SK-N-SH (cell line): ENCODE results near the gene MBD6. TPM values are rescaled to one million over a fixed set of nuclear protein-coding genes. Genes with fewer than 3 reads are reported as not detected.
A peak's percentile ranks its signal among the peaks of the same experiment; 100 is the strongest.

Source experiments
- CTCF ChIA-PET: fragments of 300-600, 350-600 bp; formaldehyde crosslinking; extraction: SDS; loops from one replicate; lab custom pipeline; 2021; lab: Yijun Ruan, JAX
- POLR2A ChIA-PET: fragments of 350-600 bp; sonication (Branson Sonifier 250); formaldehyde crosslinking; extraction: SDS; loops from one replicate; lab custom pipeline; 2020; ENCODE audit warnings: antibody characterized with exemption, inconsistent platforms; lab: Yijun Ruan, JAX
- DNase-seq: peaks from one replicate; pipeline ENCODE4 v3.0.0; 2012
- H2AFZ ChIP-seq: fragments of 200-600 bp; sonication (generic); 2 replicates; pipeline ENCODE4 v1.8.1; 2016; ENCODE audit warnings: antibody characterized with exemption, mild to moderate bottlenecking, low read depth
- H3F3A ChIP-seq: fragments of 200-600 bp; sonication (generic); replicated peaks from 2 replicates; pipeline ENCODE3; 2016; ENCODE audit warnings: antibody characterized with exemption, mild to moderate bottlenecking; ENCODE audit not compliant: insufficient read depth
- H3K27ac ChIP-seq, 2 experiments: fragments of 200-500 bp in 1 of 2; fragments of 200-600 bp in 1 of 2; sonication (Bioruptor generic) in 1 of 2; sonication (generic), shearing (Covaris generic) in 1 of 2; 2 replicates each; pipeline versions ENCODE4 v1.5.1 to v1.6.1; 2014 to 2016; ENCODE audit warnings: low read depth in 2 of 2, inconsistent platforms in 1 of 2, low read length in 1 of 2, mild to moderate bottlenecking in 1 of 2, mixed read lengths in 1 of 2
- H3K27me3 ChIP-seq: fragments of 200-600 bp; sonication (generic), shearing (Covaris generic); 2 replicates; pipeline ENCODE4 v1.6.1; 2016; ENCODE audit warnings: mixed run types; ENCODE audit not compliant: insufficient read depth
- H3K36me3 ChIP-seq, 2 experiments: fragments of 200-500 bp in 1 of 2; fragments of 200-600 bp in 1 of 2; sonication (Bioruptor generic) in 1 of 2; sonication (generic) in 1 of 2; replicated peaks in 1 of 2; 2 replicates each; pipeline versions ENCODE3 to v1.5.1; 2014 to 2016; ENCODE audit warnings: low read length in 1 of 2, mild to moderate bottlenecking in 1 of 2; ENCODE audit not compliant: insufficient read depth in 2 of 2, control insufficient read depth in 1 of 2
- H3K4me1 ChIP-seq, 2 experiments: fragments of 200-500 bp in 1 of 2; fragments of 200-600 bp in 1 of 2; sonication (Bioruptor generic) in 1 of 2; sonication (generic), shearing (Covaris generic) in 1 of 2; 2 replicates each; pipeline versions ENCODE4 v1.5.1 to v1.6.1; 2014 to 2016; ENCODE audit warnings: low read depth in 1 of 2, low read length in 1 of 2, mixed run types in 1 of 2; ENCODE audit not compliant: insufficient read depth in 2 of 2, control insufficient read depth in 1 of 2
- H3K4me2 ChIP-seq: fragments of 200-600 bp; sonication (generic), shearing (Covaris generic); 2 replicates; pipeline ENCODE4 v1.6.1; 2017; ENCODE audit warnings: mixed run types
- H3K4me3 ChIP-seq, 2 experiments: fragments of 200-500 bp in 1 of 2; fragments of 200-600 bp in 1 of 2; sonication (Bioruptor generic) in 1 of 2; sonication (generic), shearing (Covaris generic) in 1 of 2; 2 replicates each; pipeline versions ENCODE4 v1.5.1 to v1.8.1; 2014 to 2016; ENCODE audit warnings: low read depth in 2 of 2, inconsistent platforms in 1 of 2, low read length in 1 of 2, mild to moderate bottlenecking in 1 of 2, mixed read lengths in 1 of 2, moderate library complexity in 1 of 2
- H3K79me2 ChIP-seq: fragments of 200-600 bp; sonication (generic); 2 replicates; pipeline ENCODE4 v1.8.1; 2017; ENCODE audit warnings: mild to moderate bottlenecking; ENCODE audit not compliant: insufficient read depth
- H3K9ac ChIP-seq: fragments of 200-600 bp; sonication (generic); 2 replicates; pipeline ENCODE4 v1.6.1; 2017; ENCODE audit warnings: mixed run types
- H3K9me2 ChIP-seq: fragments of 200-600 bp; sonication (generic); 2 replicates; pipeline ENCODE4 v1.6.1; 2017; ENCODE audit warnings: mixed run types
- H3K9me3 ChIP-seq: fragments of 200-600 bp; sonication (generic); 2 replicates; pipeline ENCODE4 v1.6.1; 2017; ENCODE audit warnings: mixed run types, mild to moderate bottlenecking, moderate library complexity
- H4K20me1 ChIP-seq: fragments of 200-600 bp; sonication (generic); 2 replicates; pipeline ENCODE4 v1.6.1; 2017; ENCODE audit warnings: mild to moderate bottlenecking, mixed run types; ENCODE audit not compliant: insufficient read depth
- EP300 ChIP-seq, 2 experiments: IDR thresholded peaks; 2 replicates each; pipeline versions ENCODE4 v1.4.0 to v1.6.1; 2012; ENCODE audit warnings: borderline replicate concordance in 1 of 2, low read depth in 1 of 2, low read length in 1 of 2
- EZH2phosphoT487 ChIP-seq: fragments of 200-600 bp; sonication (generic); IDR thresholded peaks from 2 replicates; pipeline ENCODE4 v1.6.1; 2017; ENCODE audit warnings: low read depth, mixed run types, mild to moderate bottlenecking, antibody characterized with exemption, moderate library complexity, borderline replicate concordance
- FOXJ3 ChIP-seq: sonication (generic); formaldehyde crosslinking; IDR thresholded peaks from 2 replicates; pipeline ENCODE4 v1.5.1; 2020; ENCODE audit warnings: mild to moderate bottlenecking, missing genetic modification reagents
- GABPA ChIP-seq: IDR thresholded peaks from 2 replicates; pipeline ENCODE4 v1.4.0; 2012; ENCODE audit warnings: low read depth, mild to moderate bottlenecking
- GATA2 ChIP-seq: sonication (generic); formaldehyde crosslinking; IDR thresholded peaks from 2 replicates; pipeline ENCODE4 v1.5.0; 2020; ENCODE audit warnings: mild to moderate bottlenecking, missing genetic modification reagents
- MXI1 ChIP-seq: IDR thresholded peaks from 2 replicates; pipeline ENCODE4 v1.6.1; 2012; ENCODE audit warnings: mild to moderate bottlenecking, low read depth, low read length, improper control_type of control experiment
- NFIC ChIP-seq: IDR thresholded peaks from 2 replicates; pipeline ENCODE4 v1.4.0; 2012; ENCODE audit warnings: borderline replicate concordance
- POLR2AphosphoS5 ChIP-seq: IDR thresholded peaks from 2 replicates; pipeline ENCODE4 v1.6.1; 2012; ENCODE audit warnings: low read depth, low read length
- RCOR1 ChIP-seq: fragments of 150-350 bp; IDR thresholded peaks from 2 replicates; pipeline ENCODE4 v1.6.1; 2017; ENCODE audit warnings: antibody characterized with exemption, low read length
- RFX5 ChIP-seq: IDR thresholded peaks from 2 replicates; pipeline ENCODE4 v1.6.1; 2012; ENCODE audit warnings: mild to moderate bottlenecking, improper control_type of control experiment, low read length
- RXRA ChIP-seq: IDR thresholded peaks from 2 replicates; pipeline ENCODE4 v1.4.0; 2012; ENCODE audit warnings: low read depth, mild to moderate bottlenecking, borderline replicate concordance
- TCF12 ChIP-seq: IDR thresholded peaks from 2 replicates; pipeline ENCODE4 v1.4.0; 2012
- TEAD4 ChIP-seq: IDR thresholded peaks from 2 replicates; pipeline ENCODE4 v1.4.0; 2012; ENCODE audit warnings: mild to moderate bottlenecking, borderline replicate concordance; ENCODE audit not compliant: insufficient read depth
- WGBS: methylation state at CpG from one replicate; pipeline ENCODE4 v1.1.6; 2017; ENCODE audit warnings: low lambda C conversion rate; 5-methylcytosine and 5-hydroxymethylcytosine counted together
- polyA plus RNA-seq, 3 experiments: library from polyadenylated mRNA; depleted of rRNA; stranded (reverse); fragments of >200 nt; gene quantifications; 2 replicates each; pipeline ENCODE4 v1.2.3, GENCODE V29; 2012
- TF ChIP-seq, protein P1 (sequence below): IDR thresholded peaks from 2 replicates; pipeline ENCODE4 v1.4.0; 2012; ENCODE audit warnings: low read depth, borderline replicate concordance
- TF ChIP-seq, protein P2 (sequence below): fragments of 200-600 bp; sonication (generic); IDR thresholded peaks from 2 replicates; pipeline ENCODE4 v1.6.1; 2017; ENCODE audit warnings: antibody characterized with exemption, mild to moderate bottlenecking, moderate library complexity
- TF ChIP-seq, protein P3 (sequence below): fragments of 150-350 bp; IDR thresholded peaks from 2 replicates; pipeline ENCODE4 v1.6.1; 2016; ENCODE audit warnings: mild to moderate bottlenecking, low read depth, low read length
- TF ChIP-seq, protein P4 (sequence below): IDR thresholded peaks from 2 replicates; pipeline ENCODE4 v1.4.0; 2012; ENCODE audit warnings: low read depth
- TF ChIP-seq, protein P5 (sequence below): IDR thresholded peaks from 2 replicates; pipeline ENCODE4; 2012

The MBD6 gene
- polyA plus RNA-seq, 1 of the 3 experiments (the other 2 are of a cell fraction), result 8.6 TPM

DNA sequence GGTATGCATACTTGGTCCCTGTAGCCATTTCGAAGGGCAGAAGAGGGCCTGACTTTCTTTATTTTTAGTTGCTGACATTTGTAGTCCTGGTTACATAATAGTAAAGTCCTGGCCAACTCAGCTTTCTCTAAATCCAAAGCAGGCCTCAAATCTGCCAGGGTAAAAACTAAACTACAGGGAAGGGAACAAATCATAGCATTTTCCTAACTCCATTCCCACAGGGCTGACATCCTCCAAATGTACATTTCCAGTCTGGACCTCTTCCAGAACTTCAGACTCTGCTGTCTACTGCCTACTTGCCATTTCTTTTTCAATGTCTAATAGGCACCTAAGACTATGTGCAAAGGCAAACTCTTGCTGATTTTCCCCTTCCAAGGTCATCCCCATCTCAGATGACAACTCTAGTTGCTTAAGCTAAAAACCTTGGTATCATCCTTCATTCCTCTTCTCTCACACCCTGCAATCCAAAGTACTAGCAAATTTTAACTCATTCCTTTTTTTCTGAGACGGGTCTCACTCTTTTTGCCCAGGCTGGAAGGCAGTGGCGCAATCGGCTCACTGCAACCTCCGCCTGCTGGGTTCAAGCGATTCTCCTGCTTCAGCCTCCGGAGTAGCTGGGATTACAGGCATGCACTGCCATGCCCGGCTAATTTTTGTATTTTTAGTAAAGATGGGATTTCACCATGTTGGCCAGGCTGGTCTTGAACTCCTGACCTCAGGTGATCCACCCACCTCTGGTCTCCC, 4.3 kb upstream of the MBD6 start:
- H2AFZ ChIP-seq, result no peak overlapping the region
- no peaks in the 10 kb centered on the region for H3K9me3 ChIP-seq
- no peaks in the 10 kb centered on the region for H3K27me3 ChIP-seq
- ChIA-PET POLR2A (interaction anchor here (0.6 to 1.1 kb wide), 2 partner anchors 16 to 1172 kb away, joined by 3 read pairs; no protein-coding TSS in a partner anchor), CTCF (interaction anchor here (1.4 kb wide), 2 partner anchors 19 to 59 kb away, joined by 3 read pairs; partner anchors contain the start of gene GLI1)
- WGBS, result 92% methylated on average over 8 of the region's 8 CpGs
- H3K27ac ChIP-seq, result peak overlapping the region in 1 of 2 experiments; percentile 98; a peak in 1 of 4 replicates
- H3K4me3 ChIP-seq, result peak overlapping the region; percentile 72 to 94
- no peaks in the 10 kb centered on the region for H3K9me2 ChIP-seq
- peak overlapping the region; percentile 92 for H3K4me2 ChIP-seq
- TF ChIP-seq POLR2AphosphoS5 (no peak), NFIC (no peak), EP300 (IDR thresholded peaks at IDR 0.05; ENCODE audit: borderline replicate concordance in 1 of 2, low read depth in 1 of 2, low read length in 1 of 2) (no peak), TEAD4 (no peak), EZH2phosphoT487 (no peak), RFX5 (no peak), GABPA (no peak), RXRA (no peak), GATA2 (CRISPR knock-in tag) (no peak), RCOR1 (no peak), MXI1 (no peak), TCF12 (no peak), FOXJ3 (CRISPR knock-in tag) (no peak)
- TF ChIP-seq, protein P1, sequence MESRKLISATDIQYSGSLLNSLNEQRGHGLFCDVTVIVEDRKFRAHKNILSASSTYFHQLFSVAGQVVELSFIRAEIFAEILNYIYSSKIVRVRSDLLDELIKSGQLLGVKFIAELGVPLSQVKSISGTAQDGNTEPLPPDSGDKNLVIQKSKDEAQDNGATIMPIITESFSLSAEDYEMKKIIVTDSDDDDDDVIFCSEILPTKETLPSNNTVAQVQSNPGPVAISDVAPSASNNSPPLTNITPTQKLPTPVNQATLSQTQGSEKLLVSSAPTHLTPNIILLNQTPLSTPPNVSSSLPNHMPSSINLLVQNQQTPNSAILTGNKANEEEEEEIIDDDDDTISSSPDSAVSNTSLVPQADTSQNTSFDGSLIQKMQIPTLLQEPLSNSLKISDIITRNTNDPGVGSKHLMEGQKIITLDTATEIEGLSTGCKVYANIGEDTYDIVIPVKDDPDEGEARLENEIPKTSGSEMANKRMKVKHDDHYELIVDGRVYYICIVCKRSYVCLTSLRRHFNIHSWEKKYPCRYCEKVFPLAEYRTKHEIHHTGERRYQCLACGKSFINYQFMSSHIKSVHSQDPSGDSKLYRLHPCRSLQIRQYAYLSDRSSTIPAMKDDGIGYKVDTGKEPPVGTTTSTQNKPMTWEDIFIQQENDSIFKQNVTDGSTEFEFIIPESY, result no peak
- TF ChIP-seq, protein P2, sequence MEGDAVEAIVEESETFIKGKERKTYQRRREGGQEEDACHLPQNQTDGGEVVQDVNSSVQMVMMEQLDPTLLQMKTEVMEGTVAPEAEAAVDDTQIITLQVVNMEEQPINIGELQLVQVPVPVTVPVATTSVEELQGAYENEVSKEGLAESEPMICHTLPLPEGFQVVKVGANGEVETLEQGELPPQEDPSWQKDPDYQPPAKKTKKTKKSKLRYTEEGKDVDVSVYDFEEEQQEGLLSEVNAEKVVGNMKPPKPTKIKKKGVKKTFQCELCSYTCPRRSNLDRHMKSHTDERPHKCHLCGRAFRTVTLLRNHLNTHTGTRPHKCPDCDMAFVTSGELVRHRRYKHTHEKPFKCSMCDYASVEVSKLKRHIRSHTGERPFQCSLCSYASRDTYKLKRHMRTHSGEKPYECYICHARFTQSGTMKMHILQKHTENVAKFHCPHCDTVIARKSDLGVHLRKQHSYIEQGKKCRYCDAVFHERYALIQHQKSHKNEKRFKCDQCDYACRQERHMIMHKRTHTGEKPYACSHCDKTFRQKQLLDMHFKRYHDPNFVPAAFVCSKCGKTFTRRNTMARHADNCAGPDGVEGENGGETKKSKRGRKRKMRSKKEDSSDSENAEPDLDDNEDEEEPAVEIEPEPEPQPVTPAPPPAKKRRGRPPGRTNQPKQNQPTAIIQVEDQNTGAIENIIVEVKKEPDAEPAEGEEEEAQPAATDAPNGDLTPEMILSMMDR, result no peak
- TF ChIP-seq, protein P3, sequence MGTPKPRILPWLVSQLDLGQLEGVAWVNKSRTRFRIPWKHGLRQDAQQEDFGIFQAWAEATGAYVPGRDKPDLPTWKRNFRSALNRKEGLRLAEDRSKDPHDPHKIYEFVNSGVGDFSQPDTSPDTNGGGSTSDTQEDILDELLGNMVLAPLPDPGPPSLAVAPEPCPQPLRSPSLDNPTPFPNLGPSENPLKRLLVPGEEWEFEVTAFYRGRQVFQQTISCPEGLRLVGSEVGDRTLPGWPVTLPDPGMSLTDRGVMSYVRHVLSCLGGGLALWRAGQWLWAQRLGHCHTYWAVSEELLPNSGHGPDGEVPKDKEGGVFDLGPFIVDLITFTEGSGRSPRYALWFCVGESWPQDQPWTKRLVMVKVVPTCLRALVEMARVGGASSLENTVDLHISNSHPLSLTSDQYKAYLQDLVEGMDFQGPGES, result no peak
- TF ChIP-seq, protein P4, sequence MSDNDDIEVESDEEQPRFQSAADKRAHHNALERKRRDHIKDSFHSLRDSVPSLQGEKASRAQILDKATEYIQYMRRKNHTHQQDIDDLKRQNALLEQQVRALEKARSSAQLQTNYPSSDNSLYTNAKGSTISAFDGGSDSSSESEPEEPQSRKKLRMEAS, result no peak
- TF ChIP-seq, protein P5, sequence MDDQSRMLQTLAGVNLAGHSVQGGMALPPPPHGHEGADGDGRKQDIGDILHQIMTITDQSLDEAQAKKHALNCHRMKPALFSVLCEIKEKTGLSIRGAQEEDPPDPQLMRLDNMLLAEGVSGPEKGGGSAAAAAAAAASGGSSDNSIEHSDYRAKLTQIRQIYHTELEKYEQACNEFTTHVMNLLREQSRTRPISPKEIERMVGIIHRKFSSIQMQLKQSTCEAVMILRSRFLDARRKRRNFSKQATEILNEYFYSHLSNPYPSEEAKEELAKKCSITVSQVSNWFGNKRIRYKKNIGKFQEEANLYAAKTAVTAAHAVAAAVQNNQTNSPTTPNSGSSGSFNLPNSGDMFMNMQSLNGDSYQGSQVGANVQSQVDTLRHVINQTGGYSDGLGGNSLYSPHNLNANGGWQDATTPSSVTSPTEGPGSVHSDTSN, result no peak
- TF ChIP-seq, all 33 proteins: peak for 0
- H3K36me3 ChIP-seq, result peaks cover 43 to 49% of the 10 kb centered on the region in 2 experiments
- H3F3A ChIP-seq, result peaks cover 57% of the 10 kb centered on the region
- peaks cover 28 to 35% of the 10 kb centered on the region in 2 experiments for H3K4me1 ChIP-seq
- no peak for DNase-seq
- H3K9ac ChIP-seq, result peak overlapping the region; percentile 98; the same call in 1 of the 2 replicates
- H3K79me2 ChIP-seq, result peaks cover 40% of the 10 kb centered on the region
- peaks cover 41% of the 10 kb centered on the region for H4K20me1 ChIP-seq
